SK-N-SH (cell line): ENCODE measurements around the gene PSMC3. TPM values are rescaled to one million over a fixed set of nuclear protein-coding genes. Genes with fewer than 3 reads are reported as not detected.

Experiments
- CTCF ChIA-PET: fragments of 300-600, 350-600 bp; formaldehyde crosslinking; extraction: SDS; loops from one replicate; lab custom pipeline; 2021; lab: Yijun Ruan, JAX
- POLR2A ChIA-PET: fragments of 350-600 bp; sonication (Branson Sonifier 250); formaldehyde crosslinking; extraction: SDS; loops from one replicate; lab custom pipeline; 2020; ENCODE audit warnings: antibody characterized with exemption, inconsistent platforms; lab: Yijun Ruan, JAX
- DNase-seq: peaks from one replicate; pipeline ENCODE4 v3.0.0; 2012
- H2AFZ ChIP-seq: fragments of 200-600 bp; sonication (generic); 2 replicates; pipeline ENCODE4 v1.8.1; 2016; ENCODE audit warnings: antibody characterized with exemption, mild to moderate bottlenecking, low read depth
- H3F3A ChIP-seq: fragments of 200-600 bp; sonication (generic); replicated peaks from 2 replicates; pipeline ENCODE3; 2016; ENCODE audit warnings: antibody characterized with exemption, mild to moderate bottlenecking; ENCODE audit not compliant: insufficient read depth
- H3K27ac ChIP-seq, 2 experiments: fragments of 200-500 bp in 1 of 2; fragments of 200-600 bp in 1 of 2; sonication (Bioruptor generic) in 1 of 2; sonication (generic), shearing (Covaris generic) in 1 of 2; 2 replicates each; pipeline versions ENCODE4 v1.5.1 to v1.6.1; 2014 to 2016; ENCODE audit warnings: low read depth in 2 of 2, inconsistent platforms in 1 of 2, low read length in 1 of 2, mild to moderate bottlenecking in 1 of 2, mixed read lengths in 1 of 2
- H3K27me3 ChIP-seq: fragments of 200-600 bp; sonication (generic), shearing (Covaris generic); 2 replicates; pipeline ENCODE4 v1.6.1; 2016; ENCODE audit warnings: mixed run types; ENCODE audit not compliant: insufficient read depth
- H3K36me3 ChIP-seq, 2 experiments: fragments of 200-500 bp in 1 of 2; fragments of 200-600 bp in 1 of 2; sonication (Bioruptor generic) in 1 of 2; sonication (generic) in 1 of 2; replicated peaks in 1 of 2; 2 replicates each; pipeline versions ENCODE3 to v1.5.1; 2014 to 2016; ENCODE audit warnings: low read length in 1 of 2, mild to moderate bottlenecking in 1 of 2; ENCODE audit not compliant: insufficient read depth in 2 of 2, control insufficient read depth in 1 of 2
- H3K4me1 ChIP-seq, 2 experiments: fragments of 200-500 bp in 1 of 2; fragments of 200-600 bp in 1 of 2; sonication (Bioruptor generic) in 1 of 2; sonication (generic), shearing (Covaris generic) in 1 of 2; 2 replicates each; pipeline versions ENCODE4 v1.5.1 to v1.6.1; 2014 to 2016; ENCODE audit warnings: low read depth in 1 of 2, low read length in 1 of 2, mixed run types in 1 of 2; ENCODE audit not compliant: insufficient read depth in 2 of 2, control insufficient read depth in 1 of 2
- H3K4me2 ChIP-seq: fragments of 200-600 bp; sonication (generic), shearing (Covaris generic); 2 replicates; pipeline ENCODE4 v1.6.1; 2017; ENCODE audit warnings: mixed run types
- H3K4me3 ChIP-seq, 2 experiments: fragments of 200-500 bp in 1 of 2; fragments of 200-600 bp in 1 of 2; sonication (Bioruptor generic) in 1 of 2; sonication (generic), shearing (Covaris generic) in 1 of 2; 2 replicates each; pipeline versions ENCODE4 v1.5.1 to v1.8.1; 2014 to 2016; ENCODE audit warnings: low read depth in 2 of 2, inconsistent platforms in 1 of 2, low read length in 1 of 2, mild to moderate bottlenecking in 1 of 2, mixed read lengths in 1 of 2, moderate library complexity in 1 of 2
- H3K79me2 ChIP-seq: fragments of 200-600 bp; sonication (generic); 2 replicates; pipeline ENCODE4 v1.8.1; 2017; ENCODE audit warnings: mild to moderate bottlenecking; ENCODE audit not compliant: insufficient read depth
- H3K9ac ChIP-seq: fragments of 200-600 bp; sonication (generic); 2 replicates; pipeline ENCODE4 v1.6.1; 2017; ENCODE audit warnings: mixed run types
- H3K9me2 ChIP-seq: fragments of 200-600 bp; sonication (generic); 2 replicates; pipeline ENCODE4 v1.6.1; 2017; ENCODE audit warnings: mixed run types
- H3K9me3 ChIP-seq: fragments of 200-600 bp; sonication (generic); 2 replicates; pipeline ENCODE4 v1.6.1; 2017; ENCODE audit warnings: mixed run types, mild to moderate bottlenecking, moderate library complexity
- H4K20me1 ChIP-seq: fragments of 200-600 bp; sonication (generic); 2 replicates; pipeline ENCODE4 v1.6.1; 2017; ENCODE audit warnings: mild to moderate bottlenecking, mixed run types; ENCODE audit not compliant: insufficient read depth
- ELF1 ChIP-seq: IDR thresholded peaks from 2 replicates; pipeline ENCODE4 v1.4.0; 2012
- EP300 ChIP-seq, 2 experiments: IDR thresholded peaks; 2 replicates each; pipeline versions ENCODE4 v1.4.0 to v1.6.1; 2012; ENCODE audit warnings: borderline replicate concordance in 1 of 2, low read depth in 1 of 2, low read length in 1 of 2
- EZH2phosphoT487 ChIP-seq: fragments of 200-600 bp; sonication (generic); IDR thresholded peaks from 2 replicates; pipeline ENCODE4 v1.6.1; 2017; ENCODE audit warnings: low read depth, mixed run types, mild to moderate bottlenecking, antibody characterized with exemption, moderate library complexity, borderline replicate concordance
- FOXJ3 ChIP-seq: sonication (generic); formaldehyde crosslinking; IDR thresholded peaks from 2 replicates; pipeline ENCODE4 v1.5.1; 2020; ENCODE audit warnings: mild to moderate bottlenecking, missing genetic modification reagents
- JUND ChIP-seq: IDR thresholded peaks from 2 replicates; pipeline ENCODE4 v1.4.0; 2012
- MEF2A ChIP-seq: IDR thresholded peaks from 2 replicates; pipeline ENCODE4 v1.4.0; 2012; ENCODE audit warnings: low read depth, borderline replicate concordance
- MXI1 ChIP-seq: IDR thresholded peaks from 2 replicates; pipeline ENCODE4 v1.6.1; 2012; ENCODE audit warnings: mild to moderate bottlenecking, low read depth, low read length, improper control_type of control experiment
- NFIC ChIP-seq: IDR thresholded peaks from 2 replicates; pipeline ENCODE4 v1.4.0; 2012; ENCODE audit warnings: borderline replicate concordance
- NRF1 ChIP-seq: IDR thresholded peaks from 2 replicates; pipeline ENCODE4 v1.6.1; 2012; ENCODE audit warnings: low read depth, mild to moderate bottlenecking, low read length
- POLR2AphosphoS5 ChIP-seq: IDR thresholded peaks from 2 replicates; pipeline ENCODE4 v1.6.1; 2012; ENCODE audit warnings: low read depth, low read length
- RAD21 ChIP-seq: IDR thresholded peaks from 2 replicates; pipeline ENCODE4 v1.6.1; 2012; ENCODE audit warnings: mild to moderate bottlenecking, low read length
- RCOR1 ChIP-seq: fragments of 150-350 bp; IDR thresholded peaks from 2 replicates; pipeline ENCODE4 v1.6.1; 2017; ENCODE audit warnings: antibody characterized with exemption, low read length
- RFX5 ChIP-seq: IDR thresholded peaks from 2 replicates; pipeline ENCODE4 v1.6.1; 2012; ENCODE audit warnings: mild to moderate bottlenecking, improper control_type of control experiment, low read length
- RXRA ChIP-seq: IDR thresholded peaks from 2 replicates; pipeline ENCODE4 v1.4.0; 2012; ENCODE audit warnings: low read depth, mild to moderate bottlenecking, borderline replicate concordance
- SMC3 ChIP-seq: IDR thresholded peaks from 2 replicates; pipeline ENCODE4 v1.6.1; 2012; ENCODE audit warnings: low read depth, low read length, improper control_type of control experiment
- YY1 ChIP-seq: IDR thresholded peaks from 2 replicates; pipeline ENCODE4 v1.4.0; 2012; ENCODE audit warnings: low read depth, mild to moderate bottlenecking
- WGBS: methylation state at CpG from one replicate; pipeline ENCODE4 v1.1.6; 2017; ENCODE audit warnings: low lambda C conversion rate; 5-methylcytosine and 5-hydroxymethylcytosine counted together
- polyA plus RNA-seq, 3 experiments: library from polyadenylated mRNA; depleted of rRNA; stranded (reverse); fragments of >200 nt; gene quantifications; 2 replicates each; pipeline ENCODE4 v1.2.3, GENCODE V29; 2012
- TF ChIP-seq, protein P1 (sequence below): IDR thresholded peaks from 2 replicates; pipeline ENCODE4 v1.4.0; 2012; ENCODE audit warnings: low read depth
- TF ChIP-seq, protein P2 (sequence below): fragments of 200-600 bp; sonication (generic); IDR thresholded peaks from 2 replicates; pipeline ENCODE4 v1.6.1; 2017; ENCODE audit warnings: antibody characterized with exemption, mild to moderate bottlenecking, moderate library complexity
- TF ChIP-seq, protein P3 (sequence below): IDR thresholded peaks from 2 replicates; pipeline ENCODE4 v1.4.0; 2012; ENCODE audit warnings: low read depth, borderline replicate concordance

PSMC3 gene
- polyA plus RNA-seq, 1 of the 3 experiments (the other 2 are of a cell fraction), result 184 TPM

DNA sequence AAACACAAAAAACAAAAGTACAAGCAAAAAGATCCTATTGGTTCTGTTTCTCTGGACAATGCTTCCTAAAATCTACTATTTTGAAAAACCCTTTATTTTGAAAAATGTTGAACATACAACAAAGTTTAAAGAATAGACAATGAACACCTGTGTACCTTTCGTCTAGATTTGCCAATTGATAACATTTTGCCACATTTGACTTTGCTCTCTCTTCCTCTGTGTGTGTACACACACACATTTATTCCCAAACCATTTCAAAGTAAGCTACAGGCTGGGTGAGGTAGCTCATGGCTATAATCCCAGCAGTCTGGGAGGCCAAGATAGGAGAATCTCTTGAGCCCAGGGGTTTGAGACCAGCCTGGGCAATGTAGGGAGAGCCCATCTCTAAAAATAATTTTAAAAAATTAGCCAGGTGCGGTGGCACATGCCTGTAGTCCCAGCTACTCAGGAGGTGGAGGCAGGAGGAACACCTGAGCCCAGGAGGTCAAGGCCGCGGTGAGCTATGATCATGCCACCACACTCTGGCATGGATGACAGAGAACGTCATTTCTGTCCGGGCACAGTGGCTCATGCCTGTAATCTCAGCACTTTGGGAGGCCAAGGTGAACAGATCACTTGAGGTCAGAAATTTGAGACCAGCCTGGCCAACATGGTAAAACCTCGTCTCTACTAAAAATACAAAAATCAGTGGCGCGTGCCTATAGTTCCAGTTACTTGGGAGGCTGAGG is 5.3 kb upstream of the PSMC3 start:
- Histone ChIP-seq H3K4me3 (no peak overlapping the region), H3K27me3 (no peaks in the 10 kb centered on the region), H3K4me1 (no peaks in the 10 kb centered on the region), H4K20me1 (no peaks in the 10 kb centered on the region), H3K4me2 (no peak overlapping the region), H3K36me3 (no peaks in the 10 kb centered on the region), H3F3A (peaks cover 15% of the 10 kb centered on the region), H3K9me2 (no peaks in the 10 kb centered on the region), H3K79me2 (no peaks in the 10 kb centered on the region), H3K9ac (no peak overlapping the region), H3K9me3 (no peaks in the 10 kb centered on the region), H2AFZ (no peak overlapping the region), H3K27ac (no peak overlapping the region)
- no peak for TF ChIP-seq POLR2AphosphoS5
- no peak for TF ChIP-seq JUND
- TF ChIP-seq, protein P1, sequence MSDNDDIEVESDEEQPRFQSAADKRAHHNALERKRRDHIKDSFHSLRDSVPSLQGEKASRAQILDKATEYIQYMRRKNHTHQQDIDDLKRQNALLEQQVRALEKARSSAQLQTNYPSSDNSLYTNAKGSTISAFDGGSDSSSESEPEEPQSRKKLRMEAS, result no peak
- TF ChIP-seq EZH2phosphoT487, result no peak
- no peak for TF ChIP-seq NFIC
- TF ChIP-seq, protein P2, sequence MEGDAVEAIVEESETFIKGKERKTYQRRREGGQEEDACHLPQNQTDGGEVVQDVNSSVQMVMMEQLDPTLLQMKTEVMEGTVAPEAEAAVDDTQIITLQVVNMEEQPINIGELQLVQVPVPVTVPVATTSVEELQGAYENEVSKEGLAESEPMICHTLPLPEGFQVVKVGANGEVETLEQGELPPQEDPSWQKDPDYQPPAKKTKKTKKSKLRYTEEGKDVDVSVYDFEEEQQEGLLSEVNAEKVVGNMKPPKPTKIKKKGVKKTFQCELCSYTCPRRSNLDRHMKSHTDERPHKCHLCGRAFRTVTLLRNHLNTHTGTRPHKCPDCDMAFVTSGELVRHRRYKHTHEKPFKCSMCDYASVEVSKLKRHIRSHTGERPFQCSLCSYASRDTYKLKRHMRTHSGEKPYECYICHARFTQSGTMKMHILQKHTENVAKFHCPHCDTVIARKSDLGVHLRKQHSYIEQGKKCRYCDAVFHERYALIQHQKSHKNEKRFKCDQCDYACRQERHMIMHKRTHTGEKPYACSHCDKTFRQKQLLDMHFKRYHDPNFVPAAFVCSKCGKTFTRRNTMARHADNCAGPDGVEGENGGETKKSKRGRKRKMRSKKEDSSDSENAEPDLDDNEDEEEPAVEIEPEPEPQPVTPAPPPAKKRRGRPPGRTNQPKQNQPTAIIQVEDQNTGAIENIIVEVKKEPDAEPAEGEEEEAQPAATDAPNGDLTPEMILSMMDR, result no peak
- no peak for TF ChIP-seq RAD21
- TF ChIP-seq, protein P3, sequence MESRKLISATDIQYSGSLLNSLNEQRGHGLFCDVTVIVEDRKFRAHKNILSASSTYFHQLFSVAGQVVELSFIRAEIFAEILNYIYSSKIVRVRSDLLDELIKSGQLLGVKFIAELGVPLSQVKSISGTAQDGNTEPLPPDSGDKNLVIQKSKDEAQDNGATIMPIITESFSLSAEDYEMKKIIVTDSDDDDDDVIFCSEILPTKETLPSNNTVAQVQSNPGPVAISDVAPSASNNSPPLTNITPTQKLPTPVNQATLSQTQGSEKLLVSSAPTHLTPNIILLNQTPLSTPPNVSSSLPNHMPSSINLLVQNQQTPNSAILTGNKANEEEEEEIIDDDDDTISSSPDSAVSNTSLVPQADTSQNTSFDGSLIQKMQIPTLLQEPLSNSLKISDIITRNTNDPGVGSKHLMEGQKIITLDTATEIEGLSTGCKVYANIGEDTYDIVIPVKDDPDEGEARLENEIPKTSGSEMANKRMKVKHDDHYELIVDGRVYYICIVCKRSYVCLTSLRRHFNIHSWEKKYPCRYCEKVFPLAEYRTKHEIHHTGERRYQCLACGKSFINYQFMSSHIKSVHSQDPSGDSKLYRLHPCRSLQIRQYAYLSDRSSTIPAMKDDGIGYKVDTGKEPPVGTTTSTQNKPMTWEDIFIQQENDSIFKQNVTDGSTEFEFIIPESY, result no peak
- no peak for TF ChIP-seq RXRA
- TF ChIP-seq ELF1, result no peak
- no peak for TF ChIP-seq RCOR1
- no peak for TF ChIP-seq YY1
- TF ChIP-seq SMC3, result no peak
- no peak for TF ChIP-seq MXI1
- no peak for TF ChIP-seq MEF2A
- TF ChIP-seq NRF1, result no peak
- TF ChIP-seq RFX5, result no peak
- TF ChIP-seq EP300 (IDR thresholded peaks at IDR 0.05; ENCODE audit: borderline replicate concordance in 1 of 2, low read depth in 1 of 2, low read length in 1 of 2), result no peak
- TF ChIP-seq FOXJ3 (CRISPR knock-in tag), result no peak
- WGBS, result 92% methylated on average over 9 of the region's 9 CpGs
- CTCF ChIA-PET, result interaction anchor here (0.6 to 1.0 kb wide), 2 partner anchors 38 to 58 kb away, joined by 3 to 4 read pairs; no protein-coding TSS in a partner anchor
- DNase-seq, result no peak
- POLR2A ChIA-PET, result no interaction called here
